Activated T-cell treated with anti-CD3 and anti-CD28 coated beads, Interleukin-2, amount 50 U/mL, for 4 hours (primary cell): ENCODE results near the gene OSBPL8. TPM values are rescaled to one million over a fixed set of nuclear protein-coding genes. Genes with fewer than 3 reads are reported as not detected.
"Not testable (repeated sequence)": the region's sequence is repeated elsewhere in the genome, so short reads cannot be mapped to it uniquely, and the experiment has no call there.

Experiments
- ATAC-seq, 2 donors: fragments of 200-7000 bp; cut with Tn5 transposase; one replicate each; pipeline ENCODE4 v1.10.0; 2021
- DNase-seq: peaks from one replicate; pipeline ENCODE4 v3.0.0-alpha.2; 2020
- H3K27me3 Mint-ChIP-seq: one replicate; pipeline ENCODE4 v1.8.0; 2021; ENCODE audit warnings: low read depth, mixed read lengths
- H3K36me3 Mint-ChIP-seq: one replicate; pipeline ENCODE4 v1.8.0; 2022; ENCODE audit warnings: mixed read lengths; ENCODE audit not compliant: insufficient read depth
- H3K4me1 Mint-ChIP-seq: one replicate; pipeline ENCODE4 v1.8.0; 2021; ENCODE audit warnings: low read depth, mixed read lengths
- H3K4me3 Mint-ChIP-seq: one replicate; pipeline ENCODE4 v1.8.0; 2021; ENCODE audit warnings: mild to moderate bottlenecking, moderate library complexity, mixed read lengths
- H3K9me3 Mint-ChIP-seq: one replicate; pipeline ENCODE4 v1.8.0; 2021; ENCODE audit warnings: mixed read lengths
- total RNA-seq, 3 donors: library from RNA; stranded (reverse); gene quantifications; one replicate each; pipeline ENCODE4 v1.2.1, GENCODE V29; 2021

The OSBPL8 gene
- total RNA-seq, 3 donors from 2014 or later: 81.3 to 91.9 (median 87.3) TPM

- peaks cover 53% of the 10 kb centered on the region for H3K36me3 Mint-ChIP-seq
- H3K9me3 Mint-ChIP-seq: peaks cover 6% of the 10 kb centered on the region
- H3K4me1 Mint-ChIP-seq: peaks cover 46% of the 10 kb centered on the region
- H3K27me3 Mint-ChIP-seq: no peaks in the 10 kb centered on the region
- DNase-seq (no peak), ATAC-seq (no peak)
- H3K4me3 Mint-ChIP-seq: no peak overlapping the region
Observed at GRCh38 chr12:76520348-76520747, 39.2 kb downstream of the OSBPL8 start.

- no peak for DNase-seq
- no peak for ATAC-seq
- peaks cover 55% of the 10 kb centered on the region for H3K36me3 Mint-ChIP-seq
Observed at GRCh38 chr12:76519538-76519937, 40.0 kb downstream of the OSBPL8 start.

GRCh38 chr12:76518699-76519098 is 40.9 kb downstream of the OSBPL8 start:
- H3K4me3 Mint-ChIP-seq: no peak overlapping the region
- ATAC-seq (no peak), DNase-seq (no peak)
- peaks cover 49% of the 10 kb centered on the region for H3K36me3 Mint-ChIP-seq
- H3K9me3 Mint-ChIP-seq: peaks cover 8% of the 10 kb centered on the region
- H3K27me3 Mint-ChIP-seq: no peaks in the 10 kb centered on the region
- peaks cover 46% of the 10 kb centered on the region for H3K4me1 Mint-ChIP-seq

More at GRCh38 chr12:76519538-76519937, 40.0 kb downstream of the OSBPL8 start:
- no peaks in the 10 kb centered on the region for H3K27me3 Mint-ChIP-seq
- peaks cover 46% of the 10 kb centered on the region for H3K4me1 Mint-ChIP-seq
- H3K4me3 Mint-ChIP-seq: no peak overlapping the region
- peaks cover 6% of the 10 kb centered on the region for H3K9me3 Mint-ChIP-seq

GRCh38 chr12:76515271-76515670 is 44.3 kb downstream of the OSBPL8 start:
- Mint-ChIP-seq H3K36me3 (peaks cover 31% of the 10 kb centered on the region), H3K9me3 (peaks cover 15% of the 10 kb centered on the region), H3K4me1 (peaks cover 29% of the 10 kb centered on the region), H3K27me3 (no peaks in the 10 kb centered on the region), H3K4me3 (no peak overlapping the region)
- DNase-seq (no peak), ATAC-seq (no peak)

- H3K27me3 Mint-ChIP-seq, H3K4me3 Mint-ChIP-seq, DNase-seq, ATAC-seq: not testable (repeated sequence)
- H3K36me3 Mint-ChIP-seq: peaks cover 15% of the 10 kb centered on the region
- H3K9me3 Mint-ChIP-seq: peaks cover 15% of the 10 kb centered on the region
- peaks cover 12% of the 10 kb centered on the region for H3K4me1 Mint-ChIP-seq
Observed at GRCh38 chr12:76511116-76511716, 48.4 kb downstream of the OSBPL8 start.

GRCh38 chr12:76508128-76508980 is 51.2 kb downstream of the OSBPL8 start:
- Mint-ChIP-seq H3K4me1 (peaks cover 20% of the 10 kb centered on the region), H3K36me3 (peaks cover 11% of the 10 kb centered on the region), H3K9me3 (peaks cover 11% of the 10 kb centered on the region), H3K27me3 (no peaks in the 10 kb centered on the region), H3K4me3 (no peak overlapping the region)
- no peak for DNase-seq
- ATAC-seq: no peak

GRCh38 chr12:76506149-76506548 is 53.4 kb downstream of the OSBPL8 start:
- no peak overlapping the region for H3K4me3 Mint-ChIP-seq
- peaks cover 19% of the 10 kb centered on the region for H3K36me3 Mint-ChIP-seq
- no peaks in the 10 kb centered on the region for H3K27me3 Mint-ChIP-seq
- no peaks in the 10 kb centered on the region for H3K9me3 Mint-ChIP-seq
- H3K4me1 Mint-ChIP-seq: peaks cover 27% of the 10 kb centered on the region
- ATAC-seq: no peak
- DNase-seq: no peak

GRCh38 chr12:76505050-76505449 is 54.5 kb downstream of the OSBPL8 start:
- Mint-ChIP-seq H3K27me3 (no peaks in the 10 kb centered on the region), H3K4me3 (no peak overlapping the region), H3K4me1 (peaks cover 27% of the 10 kb centered on the region), H3K36me3 (peaks cover 20% of the 10 kb centered on the region), H3K9me3 (no peaks in the 10 kb centered on the region)
- ATAC-seq (no peak), DNase-seq (no peak)

GRCh38 chr12:76504606-76505005 is 55.0 kb downstream of the OSBPL8 start:
- Mint-ChIP-seq H3K27me3 (no peaks in the 10 kb centered on the region), H3K36me3 (peaks cover 20% of the 10 kb centered on the region), H3K4me1 (peaks cover 27% of the 10 kb centered on the region), H3K9me3 (no peaks in the 10 kb centered on the region), H3K4me3 (no peak overlapping the region)
- DNase-seq: no peak
- no peak for ATAC-seq

- Mint-ChIP-seq H3K4me3 (no peak overlapping the region), H3K36me3 (peaks cover 18% of the 10 kb centered on the region), H3K4me1 (peaks cover 24% of the 10 kb centered on the region), H3K9me3 (no peaks in the 10 kb centered on the region), H3K27me3 (no peaks in the 10 kb centered on the region)
- ATAC-seq (no peak), DNase-seq (no peak)
Observed at GRCh38 chr12:76503957-76504356, 55.6 kb downstream of the OSBPL8 start.

GRCh38 chr12:76501390-76501789 is 58.2 kb downstream of the OSBPL8 start:
- Mint-ChIP-seq H3K27me3 (no peaks in the 10 kb centered on the region), H3K4me1 (peaks cover 26% of the 10 kb centered on the region), H3K36me3 (peaks cover 22% of the 10 kb centered on the region), H3K4me3 (no peak overlapping the region), H3K9me3 (no peaks in the 10 kb centered on the region)
- DNase-seq (no peak), ATAC-seq (no peak)

GRCh38 chr12:76499136-76499535 is 60.4 kb downstream of the OSBPL8 start:
- Mint-ChIP-seq H3K36me3 (peaks cover 33% of the 10 kb centered on the region), H3K4me1 (peaks cover 18% of the 10 kb centered on the region), H3K9me3 (peaks cover 16% of the 10 kb centered on the region)
- not testable (repeated sequence) for ATAC-seq, H3K4me3 Mint-ChIP-seq, H3K27me3 Mint-ChIP-seq, DNase-seq

- no peaks in the 10 kb centered on the region for H3K27me3 Mint-ChIP-seq
- ATAC-seq (no peak), DNase-seq (no peak)
- peaks cover 14% of the 10 kb centered on the region for H3K4me1 Mint-ChIP-seq
- H3K9me3 Mint-ChIP-seq: peaks cover 31% of the 10 kb centered on the region
- H3K36me3 Mint-ChIP-seq: peaks cover 32% of the 10 kb centered on the region
- no peak overlapping the region for H3K4me3 Mint-ChIP-seq
Observed at GRCh38 chr12:76495556-76495955, 64.0 kb downstream of the OSBPL8 start.

GRCh38 chr12:76491292-76491691 is 68.3 kb downstream of the OSBPL8 start:
- Mint-ChIP-seq H3K9me3 (peaks cover 31% of the 10 kb centered on the region), H3K4me1 (peaks cover 34% of the 10 kb centered on the region), H3K4me3 (no peak overlapping the region), H3K36me3 (peaks cover 47% of the 10 kb centered on the region), H3K27me3 (no peaks in the 10 kb centered on the region)
- DNase-seq: no peak
- no peak for ATAC-seq

- no peaks in the 10 kb centered on the region for H3K27me3 Mint-ChIP-seq
- DNase-seq (no peak), ATAC-seq (no peak)
- peaks cover 26% of the 10 kb centered on the region for H3K9me3 Mint-ChIP-seq
- peaks cover 32% of the 10 kb centered on the region for H3K4me1 Mint-ChIP-seq
- H3K36me3 Mint-ChIP-seq: peaks cover 46% of the 10 kb centered on the region
- no peak overlapping the region for H3K4me3 Mint-ChIP-seq
Observed at GRCh38 chr12:76490763-76491162, 68.8 kb downstream of the OSBPL8 start.
